HG03135 (cell line): ENCODE results near the gene SLC25A31.

Experiments used
- ATAC-seq: cut with Tn5 transposase; IDR thresholded peaks from one replicate; pipeline ENCODE4 v1.9.1; 2021; ENCODE audit warnings: mild to moderate bottlenecking, moderate library complexity; ENCODE audit not compliant: unreplicated experiment

SLC25A31 gene

DNA sequence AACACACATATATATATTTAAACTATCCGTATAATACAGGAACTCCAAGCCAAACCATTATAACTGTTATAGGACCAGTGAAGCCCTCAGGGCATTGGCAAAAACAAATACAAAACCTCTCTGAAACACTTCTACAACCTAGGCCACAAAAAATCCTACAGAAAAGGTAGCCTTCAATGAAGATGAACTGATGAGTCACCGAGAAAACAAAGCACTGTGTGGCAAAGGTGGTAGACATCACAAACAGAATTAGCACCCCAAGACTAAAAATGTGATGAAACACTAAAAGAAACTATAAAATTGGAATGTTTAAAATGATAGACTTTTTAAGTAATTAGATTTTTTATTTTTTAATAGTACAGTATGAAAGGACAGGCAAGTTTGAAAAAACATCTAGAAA lies 46.4 kb downstream of the SLC25A31 start:
- ATAC-seq, result no peak

DNA sequence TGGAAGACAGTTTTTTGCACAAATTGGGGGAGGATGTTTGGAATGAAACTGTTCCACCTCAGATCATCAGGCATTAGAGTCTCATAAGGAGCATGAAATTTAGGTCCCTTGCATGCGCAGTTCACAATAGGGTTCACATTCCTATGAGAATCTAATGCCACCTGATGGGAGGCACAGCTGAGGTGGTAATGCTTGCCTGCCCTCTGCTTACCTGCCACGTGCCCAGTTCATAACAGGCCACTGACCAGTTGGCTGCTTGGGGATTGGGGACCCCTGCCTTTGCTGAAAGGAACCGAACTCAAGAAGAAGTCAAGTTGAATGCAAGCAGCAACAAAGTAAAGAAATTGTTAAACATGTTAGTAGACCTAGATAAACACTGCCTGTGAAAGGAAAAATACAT lies 47.3 kb downstream of the SLC25A31 start:
- ATAC-seq, result no peak

DNA sequence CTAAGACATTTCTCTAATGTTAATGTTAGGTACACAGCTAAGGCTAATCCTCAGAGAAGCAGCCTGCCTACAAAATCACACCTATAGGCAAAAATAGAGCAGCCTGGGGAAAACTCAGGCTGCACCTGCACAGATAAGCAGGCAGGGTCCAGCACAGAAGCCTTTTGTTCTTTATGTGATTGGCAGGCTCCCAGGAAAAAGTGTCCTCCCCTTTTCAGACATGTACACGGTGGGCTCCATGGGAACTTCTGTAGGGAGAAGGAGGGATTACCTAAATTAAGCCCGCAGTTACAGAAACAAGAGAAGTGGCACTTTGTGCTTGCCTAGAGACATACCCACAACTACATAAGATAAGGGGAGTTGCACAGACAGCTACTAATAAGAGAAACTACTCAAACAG lies 47.9 kb downstream of the SLC25A31 start:
- ATAC-seq, result no peak

DNA sequence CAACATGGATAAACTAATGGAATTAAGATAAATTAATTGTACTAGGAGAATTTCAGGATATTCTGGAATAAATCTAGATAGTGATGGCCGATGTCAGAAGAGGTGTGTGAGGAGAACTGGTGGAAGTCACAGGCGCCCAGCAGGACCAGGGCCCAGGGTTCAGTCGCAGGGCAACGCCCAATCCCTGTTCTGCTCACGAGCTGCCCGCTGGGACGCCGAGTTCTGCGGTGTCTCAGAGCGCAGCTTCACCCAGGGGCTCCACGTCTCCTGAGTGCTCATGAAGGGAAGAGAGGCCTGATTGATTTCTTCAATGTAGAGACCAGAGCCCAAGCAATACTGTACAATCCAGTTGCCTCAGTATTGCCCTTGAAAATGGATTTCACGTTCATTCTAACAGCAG lies 50.4 kb downstream of the SLC25A31 start:
- no peak for ATAC-seq

DNA sequence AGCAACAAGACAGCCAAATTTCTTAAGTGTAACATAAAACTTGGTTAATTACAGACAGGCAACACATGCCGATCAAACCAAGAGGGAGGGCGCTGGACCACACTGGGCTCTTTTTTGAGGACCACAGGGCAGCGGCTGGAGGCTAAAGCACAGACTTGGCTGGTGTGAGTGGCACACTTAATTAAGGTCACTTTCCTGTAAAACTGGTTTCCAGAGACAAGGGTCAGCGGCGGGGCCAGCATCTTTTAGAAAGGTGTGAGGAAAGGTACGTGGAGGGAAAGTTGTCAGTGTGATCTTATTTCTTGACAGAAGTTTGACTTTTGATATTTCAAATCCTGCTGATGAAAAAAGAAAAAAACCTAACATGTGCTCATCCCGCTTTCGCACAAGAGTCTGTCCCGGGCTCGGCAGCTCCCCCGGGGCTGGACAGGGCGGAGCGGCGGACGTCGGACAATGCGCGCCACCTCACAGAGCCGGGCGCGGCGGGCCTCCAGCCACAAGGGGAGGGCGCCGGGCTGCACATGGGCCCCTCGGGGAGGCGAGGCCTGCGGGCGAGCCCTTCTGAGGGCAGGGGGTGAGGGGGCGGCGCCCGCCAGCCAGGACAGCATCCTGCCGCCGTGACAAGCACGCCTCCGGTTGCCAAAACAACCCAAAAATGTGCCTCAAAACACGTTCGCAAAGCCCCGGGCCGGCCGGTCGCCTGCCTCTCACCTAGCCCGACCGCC lies 51.3 kb downstream of the SLC25A31 start:
- ATAC-seq, result peak; percentile 41

DNA sequence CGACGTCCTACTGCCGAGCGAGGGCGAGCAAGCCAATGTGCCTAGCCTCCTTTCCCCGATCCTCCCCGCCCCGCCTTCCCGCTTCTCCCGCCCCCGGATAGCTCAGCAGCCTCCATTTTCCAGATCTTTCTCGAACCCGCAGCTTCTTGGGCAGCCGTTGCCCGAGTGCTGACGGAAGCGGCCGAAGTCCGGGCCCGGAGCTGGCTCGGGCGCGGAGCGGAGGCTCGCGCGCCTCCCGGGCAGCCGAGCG lies 51.8 kb downstream of the SLC25A31 start:
- ATAC-seq, result peak; percentile 73

DNA sequence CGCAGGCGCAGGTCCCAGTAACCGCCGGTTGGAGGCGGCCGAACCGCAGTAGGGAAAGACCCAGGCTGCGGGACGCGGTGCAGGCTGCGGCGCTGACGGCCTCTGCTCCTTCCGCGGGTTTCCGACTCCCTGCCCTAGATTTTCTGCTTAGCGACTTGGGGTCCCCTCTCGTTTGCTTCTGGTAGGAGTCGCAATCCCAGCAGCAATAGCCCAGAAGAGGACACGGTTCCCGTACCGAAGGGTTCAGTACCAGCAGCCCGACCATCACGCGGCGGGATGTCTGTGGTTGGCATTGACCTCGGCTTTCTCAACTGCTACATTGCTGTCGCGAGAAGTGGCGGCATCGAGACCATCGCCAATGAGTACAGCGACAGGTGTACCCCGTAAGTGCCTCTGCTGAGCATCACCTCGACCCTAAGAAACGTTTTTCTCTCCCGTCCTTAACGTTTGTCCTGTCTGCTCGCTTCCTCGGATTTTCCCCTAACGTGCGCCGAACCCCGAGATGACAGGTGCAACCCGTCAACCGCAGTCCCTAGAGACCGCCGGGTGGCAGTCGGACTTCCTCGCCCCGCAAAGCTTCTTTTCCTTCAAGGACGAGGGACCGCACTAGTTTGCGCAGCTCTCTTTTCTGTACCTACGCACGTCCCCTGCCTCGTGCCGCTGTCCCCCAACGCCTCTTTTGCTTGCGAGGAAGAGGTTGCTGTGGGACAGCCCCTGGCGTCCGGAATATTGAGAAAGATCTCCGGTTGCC lies 52.2 kb downstream of the SLC25A31 start, which contains the start of gene HSPA4L:
Gene HSPA4L, plus strand, starts transcription at position 48 of the 751 bp plus-strand sequence. Its CDS starts 229 bp downstream, at position 277.
- ATAC-seq, result peak; percentile 40

DNA sequence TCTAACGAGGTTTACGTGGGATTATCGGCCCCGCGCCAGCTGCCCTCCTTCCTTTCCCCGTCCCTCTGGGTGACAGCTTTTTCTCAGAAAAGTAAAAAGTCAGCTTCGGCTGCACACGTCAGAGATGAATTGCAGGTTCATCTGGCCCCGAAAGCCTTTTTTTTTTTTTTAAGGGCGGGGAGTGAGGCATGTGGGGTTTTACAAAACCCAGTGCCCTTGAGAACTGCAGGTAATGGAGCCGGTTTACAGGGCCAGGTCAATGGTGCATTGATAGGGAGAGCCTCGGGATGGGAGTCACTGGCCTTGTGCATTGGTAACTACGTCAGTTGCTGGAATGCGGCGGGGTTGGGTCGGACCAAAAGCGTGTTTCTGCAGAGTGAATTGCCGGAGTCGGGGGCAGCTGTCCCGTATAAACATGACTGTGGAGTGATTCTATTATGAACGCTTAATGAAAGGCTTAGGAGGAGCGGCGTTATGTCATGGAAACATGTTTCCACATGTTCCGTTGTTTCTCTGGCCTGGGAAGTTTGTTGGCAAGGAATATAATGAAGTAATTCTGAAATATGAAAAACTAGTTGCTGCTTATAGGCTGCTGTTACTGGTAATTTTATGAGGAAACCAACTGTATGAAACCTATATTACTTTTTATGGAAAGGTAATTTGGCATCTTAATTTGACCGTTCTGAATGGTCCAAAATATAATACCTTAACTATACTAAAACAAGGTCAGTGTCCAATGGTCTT lies 53.0 kb downstream of the SLC25A31 start:
- peak; percentile 7 for ATAC-seq

DNA sequence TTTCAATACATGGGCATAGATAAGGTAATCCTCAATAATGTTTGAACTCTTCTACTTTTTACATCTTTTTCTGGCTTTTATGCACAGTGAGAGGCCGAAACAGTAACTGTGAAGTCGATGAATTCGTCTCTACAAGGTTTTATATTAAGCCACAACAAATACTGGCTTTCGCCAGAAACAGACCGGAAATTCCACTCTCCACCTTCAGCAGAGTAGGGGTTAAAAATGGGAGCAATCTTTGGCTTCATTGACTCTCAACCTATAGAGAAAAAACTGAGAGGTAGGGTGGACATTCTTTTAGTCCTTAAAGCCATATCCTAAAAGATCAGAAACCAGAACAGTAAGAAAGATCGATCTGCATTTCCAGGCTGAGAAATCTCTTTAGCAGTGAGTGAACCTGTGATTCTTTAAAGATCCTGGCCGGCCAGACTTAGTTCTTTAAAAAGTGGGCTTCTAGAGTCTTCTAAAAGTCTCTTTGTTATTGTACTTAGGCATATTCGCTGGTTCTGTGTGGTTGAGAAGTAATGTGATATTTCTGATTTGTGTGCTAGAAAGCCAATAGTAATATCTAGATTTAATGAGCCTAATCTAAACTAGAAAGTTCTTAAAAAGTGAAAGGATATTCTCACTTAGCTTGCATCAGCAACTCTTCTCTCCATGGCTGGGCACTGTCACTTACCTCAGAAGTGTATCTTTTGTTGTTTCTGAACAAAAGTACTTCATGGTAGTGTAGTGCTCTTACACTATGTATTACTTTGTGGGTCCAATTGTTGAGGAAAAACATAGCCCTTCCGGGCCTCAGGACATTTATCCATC lies 54.0 kb downstream of the SLC25A31 start:
- no peak for ATAC-seq

DNA sequence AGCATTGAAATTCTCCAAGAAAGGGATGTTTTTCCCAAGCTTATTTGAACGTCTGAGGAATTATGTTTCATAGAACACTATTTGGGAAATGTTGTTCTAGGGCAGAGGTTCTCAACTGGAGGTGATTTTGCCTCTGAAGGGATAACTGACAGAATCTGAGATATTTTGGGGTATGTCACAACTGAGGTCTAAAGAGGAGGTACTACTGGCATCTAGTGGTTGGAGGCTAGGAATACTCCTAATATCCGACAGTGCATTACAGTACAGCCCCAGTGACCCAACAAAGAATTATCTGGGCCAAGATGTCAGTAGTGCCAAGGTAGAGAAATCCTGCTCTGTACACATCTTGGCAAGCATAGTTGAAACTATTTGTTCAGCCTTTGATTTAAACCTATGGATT lies 58.3 kb downstream of the SLC25A31 start:
- ATAC-seq, result no peak

DNA sequence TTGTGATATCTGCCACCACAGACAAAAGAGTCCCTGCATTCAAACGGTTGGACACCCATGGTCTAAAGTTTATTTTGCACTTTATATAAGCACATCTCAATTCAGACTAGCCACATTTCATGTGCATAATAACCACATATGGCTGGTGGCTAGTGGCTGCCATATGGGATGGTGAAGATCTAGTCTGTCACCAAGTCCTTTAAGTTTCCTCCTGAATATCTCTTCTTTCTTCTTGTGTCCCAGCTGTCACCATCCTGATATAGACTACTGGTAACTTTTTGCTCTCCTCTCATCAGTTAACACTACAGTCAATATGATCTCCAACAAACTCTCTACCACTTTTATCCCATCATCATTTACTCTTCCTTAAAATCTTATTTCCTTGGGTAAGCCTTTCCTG lies 61.2 kb downstream of the SLC25A31 start:
- ATAC-seq, result no peak

DNA sequence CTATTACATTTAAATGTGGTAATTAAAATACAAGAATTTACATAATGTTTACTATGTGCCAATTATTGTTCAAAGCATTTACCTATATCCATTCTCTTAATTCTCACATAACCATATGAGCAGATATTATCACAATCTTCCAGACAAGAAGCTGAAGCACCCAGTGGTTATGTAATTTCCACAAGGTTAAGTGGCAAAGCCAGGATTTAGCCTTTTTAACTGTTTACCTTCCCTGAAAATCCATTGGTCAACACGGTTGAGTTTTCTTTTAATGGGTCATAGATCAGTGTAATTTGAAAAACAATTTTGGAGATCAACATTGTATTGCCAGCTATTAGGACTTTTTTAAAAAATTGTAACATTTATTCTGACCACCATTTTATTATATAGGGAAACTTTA lies 63.3 kb downstream of the SLC25A31 start:
- ATAC-seq, result no peak

DNA sequence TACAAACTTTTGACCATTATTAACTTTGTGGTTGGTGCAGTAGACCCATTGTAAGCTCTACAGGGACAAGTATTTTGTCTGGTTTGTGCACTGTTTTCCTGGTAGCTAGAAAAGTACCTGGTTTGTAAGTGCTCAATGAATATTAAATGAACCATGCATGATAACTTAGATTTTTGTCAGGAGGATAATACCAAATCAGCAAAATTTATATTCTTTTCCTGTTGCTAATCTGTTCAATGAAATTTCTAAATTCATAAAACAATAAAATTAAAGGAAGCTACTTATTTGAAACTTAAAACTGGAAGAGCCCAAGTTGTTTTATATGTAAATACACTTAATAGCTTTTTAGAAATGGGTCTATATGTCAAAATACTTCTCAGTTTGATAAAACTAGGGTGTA lies 69.5 kb downstream of the SLC25A31 start:
- ATAC-seq, result no peak

DNA sequence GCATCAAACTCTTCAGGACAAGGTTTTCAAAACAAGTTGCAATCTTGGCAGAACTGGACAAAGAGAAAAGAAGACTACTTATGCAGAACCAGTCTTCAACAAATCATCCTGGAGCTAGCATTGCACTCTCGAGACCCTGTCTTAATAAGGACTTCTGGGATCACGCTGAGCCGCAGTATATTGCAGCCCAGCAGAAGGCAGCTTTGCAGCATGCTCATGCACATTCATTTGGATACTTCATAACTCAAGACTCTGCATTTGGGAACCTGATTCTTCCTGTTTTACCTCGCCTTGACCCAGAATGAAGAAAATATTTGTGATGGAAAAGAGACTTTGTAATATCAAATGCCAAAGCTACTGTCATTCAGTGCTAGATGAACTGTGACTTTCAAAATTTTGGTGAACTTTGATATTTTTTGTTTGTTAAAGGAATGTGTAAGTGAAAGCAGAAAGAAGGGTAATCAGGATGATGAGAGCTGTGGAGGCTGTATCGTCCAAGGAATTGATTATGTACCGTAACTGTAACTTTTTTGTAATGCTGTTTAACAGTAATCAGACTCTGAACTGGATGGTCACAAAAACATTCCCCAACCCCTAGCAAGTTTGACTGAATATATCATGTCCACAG lies 79.1 kb downstream of the SLC25A31 start:
- no peak for ATAC-seq

DNA sequence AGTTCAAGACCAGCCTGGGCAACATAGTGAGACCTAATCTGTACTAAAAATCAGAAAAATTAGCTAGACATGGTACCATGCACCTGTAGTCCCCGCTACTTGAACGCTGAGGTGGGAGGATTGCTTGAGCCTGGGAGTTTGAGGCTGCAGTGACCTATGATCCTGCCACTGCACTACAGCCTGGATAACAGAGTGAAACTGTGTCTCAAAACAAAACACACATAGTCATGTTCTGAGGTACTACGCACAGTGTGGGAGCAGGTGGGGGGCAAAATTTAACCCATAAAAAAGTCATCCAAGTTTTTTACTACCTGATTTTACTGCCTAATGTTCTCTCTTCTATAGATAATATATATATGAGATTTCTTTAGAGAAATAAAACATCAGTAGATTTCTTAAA lies 80.4 kb downstream of the SLC25A31 start:
- ATAC-seq, result no peak

DNA sequence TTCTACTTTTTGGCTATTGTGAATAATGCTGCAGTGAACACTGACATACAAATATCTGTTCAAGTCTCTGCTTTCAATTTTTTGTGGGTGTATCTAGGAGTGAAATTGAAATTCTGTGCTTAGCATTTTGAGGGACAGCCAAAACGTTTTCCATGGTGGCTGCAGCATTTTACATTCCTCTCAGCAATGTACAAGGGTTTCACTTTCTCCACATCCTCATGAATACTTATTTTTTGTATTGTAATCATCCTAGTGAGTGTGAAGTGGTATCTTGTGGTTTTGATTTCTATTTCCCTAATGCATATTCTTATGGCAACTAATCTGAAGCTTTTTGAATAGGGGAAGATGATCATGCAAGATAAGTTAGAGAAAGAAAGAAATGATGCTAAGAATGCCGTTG lies 92.2 kb downstream of the SLC25A31 start:
- ATAC-seq, result no peak
